SK-N-SH (cell line): ENCODE results near the gene LIPA. TPM values are rescaled to one million over a fixed set of nuclear protein-coding genes. Genes with fewer than 3 reads are reported as not detected.

Experiments
- CTCF ChIA-PET: fragments of 300-600, 350-600 bp; formaldehyde crosslinking; extraction: SDS; loops from one replicate; lab custom pipeline; 2021; lab: Yijun Ruan, JAX
- POLR2A ChIA-PET: fragments of 350-600 bp; sonication (Branson Sonifier 250); formaldehyde crosslinking; extraction: SDS; loops from one replicate; lab custom pipeline; 2020; ENCODE audit warnings: antibody characterized with exemption, inconsistent platforms; lab: Yijun Ruan, JAX
- DNase-seq: peaks from one replicate; pipeline ENCODE4 v3.0.0; 2012
- H2AFZ ChIP-seq: fragments of 200-600 bp; sonication (generic); 2 replicates; pipeline ENCODE4 v1.8.1; 2016; ENCODE audit warnings: antibody characterized with exemption, mild to moderate bottlenecking, low read depth
- H3F3A ChIP-seq: fragments of 200-600 bp; sonication (generic); replicated peaks from 2 replicates; pipeline ENCODE3; 2016; ENCODE audit warnings: antibody characterized with exemption, mild to moderate bottlenecking; ENCODE audit not compliant: insufficient read depth
- H3K27ac ChIP-seq, 2 experiments: fragments of 200-500 bp in 1 of 2; fragments of 200-600 bp in 1 of 2; sonication (Bioruptor generic) in 1 of 2; sonication (generic), shearing (Covaris generic) in 1 of 2; 2 replicates each; pipeline versions ENCODE4 v1.5.1 to v1.6.1; 2014 to 2016; ENCODE audit warnings: low read depth in 2 of 2, inconsistent platforms in 1 of 2, low read length in 1 of 2, mild to moderate bottlenecking in 1 of 2, mixed read lengths in 1 of 2
- H3K27me3 ChIP-seq: fragments of 200-600 bp; sonication (generic), shearing (Covaris generic); 2 replicates; pipeline ENCODE4 v1.6.1; 2016; ENCODE audit warnings: mixed run types; ENCODE audit not compliant: insufficient read depth
- H3K36me3 ChIP-seq, 2 experiments: fragments of 200-500 bp in 1 of 2; fragments of 200-600 bp in 1 of 2; sonication (Bioruptor generic) in 1 of 2; sonication (generic) in 1 of 2; replicated peaks in 1 of 2; 2 replicates each; pipeline versions ENCODE3 to v1.5.1; 2014 to 2016; ENCODE audit warnings: low read length in 1 of 2, mild to moderate bottlenecking in 1 of 2; ENCODE audit not compliant: insufficient read depth in 2 of 2, control insufficient read depth in 1 of 2
- H3K4me1 ChIP-seq, 2 experiments: fragments of 200-500 bp in 1 of 2; fragments of 200-600 bp in 1 of 2; sonication (Bioruptor generic) in 1 of 2; sonication (generic), shearing (Covaris generic) in 1 of 2; 2 replicates each; pipeline versions ENCODE4 v1.5.1 to v1.6.1; 2014 to 2016; ENCODE audit warnings: low read depth in 1 of 2, low read length in 1 of 2, mixed run types in 1 of 2; ENCODE audit not compliant: insufficient read depth in 2 of 2, control insufficient read depth in 1 of 2
- H3K4me2 ChIP-seq: fragments of 200-600 bp; sonication (generic), shearing (Covaris generic); 2 replicates; pipeline ENCODE4 v1.6.1; 2017; ENCODE audit warnings: mixed run types
- H3K4me3 ChIP-seq, 2 experiments: fragments of 200-500 bp in 1 of 2; fragments of 200-600 bp in 1 of 2; sonication (Bioruptor generic) in 1 of 2; sonication (generic), shearing (Covaris generic) in 1 of 2; 2 replicates each; pipeline versions ENCODE4 v1.5.1 to v1.8.1; 2014 to 2016; ENCODE audit warnings: low read depth in 2 of 2, inconsistent platforms in 1 of 2, low read length in 1 of 2, mild to moderate bottlenecking in 1 of 2, mixed read lengths in 1 of 2, moderate library complexity in 1 of 2
- H3K79me2 ChIP-seq: fragments of 200-600 bp; sonication (generic); 2 replicates; pipeline ENCODE4 v1.8.1; 2017; ENCODE audit warnings: mild to moderate bottlenecking; ENCODE audit not compliant: insufficient read depth
- H3K9ac ChIP-seq: fragments of 200-600 bp; sonication (generic); 2 replicates; pipeline ENCODE4 v1.6.1; 2017; ENCODE audit warnings: mixed run types
- H3K9me2 ChIP-seq: fragments of 200-600 bp; sonication (generic); 2 replicates; pipeline ENCODE4 v1.6.1; 2017; ENCODE audit warnings: mixed run types
- H3K9me3 ChIP-seq: fragments of 200-600 bp; sonication (generic); 2 replicates; pipeline ENCODE4 v1.6.1; 2017; ENCODE audit warnings: mixed run types, mild to moderate bottlenecking, moderate library complexity
- H4K20me1 ChIP-seq: fragments of 200-600 bp; sonication (generic); 2 replicates; pipeline ENCODE4 v1.6.1; 2017; ENCODE audit warnings: mild to moderate bottlenecking, mixed run types; ENCODE audit not compliant: insufficient read depth
- CTCF ChIP-seq: fragments of 200-600 bp; sonication (generic); IDR thresholded peaks from 2 replicates; pipeline ENCODE4 v1.6.1; 2017; ENCODE audit warnings: antibody characterized with exemption, mild to moderate bottlenecking, moderate library complexity
- ELF1 ChIP-seq: IDR thresholded peaks from 2 replicates; pipeline ENCODE4 v1.4.0; 2012
- EP300 ChIP-seq, 2 experiments: IDR thresholded peaks; 2 replicates each; pipeline versions ENCODE4 v1.4.0 to v1.6.1; 2012; ENCODE audit warnings: borderline replicate concordance in 1 of 2, low read depth in 1 of 2, low read length in 1 of 2
- EZH2phosphoT487 ChIP-seq: fragments of 200-600 bp; sonication (generic); IDR thresholded peaks from 2 replicates; pipeline ENCODE4 v1.6.1; 2017; ENCODE audit warnings: low read depth, mixed run types, mild to moderate bottlenecking, antibody characterized with exemption, moderate library complexity, borderline replicate concordance
- FOSL2 ChIP-seq: IDR thresholded peaks from 2 replicates; pipeline ENCODE4 v1.4.0; 2012; ENCODE audit warnings: low read depth, mild to moderate bottlenecking, moderate library complexity, borderline replicate concordance
- FOXJ3 ChIP-seq: sonication (generic); formaldehyde crosslinking; IDR thresholded peaks from 2 replicates; pipeline ENCODE4 v1.5.1; 2020; ENCODE audit warnings: mild to moderate bottlenecking, missing genetic modification reagents
- FOXM1 ChIP-seq: IDR thresholded peaks from 2 replicates; pipeline ENCODE4 v1.4.0; 2012; ENCODE audit warnings: low read depth, mild to moderate bottlenecking
- GABPA ChIP-seq: IDR thresholded peaks from 2 replicates; pipeline ENCODE4 v1.4.0; 2012; ENCODE audit warnings: low read depth, mild to moderate bottlenecking
- JUND ChIP-seq: IDR thresholded peaks from 2 replicates; pipeline ENCODE4 v1.4.0; 2012
- MAX ChIP-seq: IDR thresholded peaks from 2 replicates; pipeline ENCODE4 v1.4.0; 2012; ENCODE audit warnings: low read depth
- MEF2A ChIP-seq: IDR thresholded peaks from 2 replicates; pipeline ENCODE4 v1.4.0; 2012; ENCODE audit warnings: low read depth, borderline replicate concordance
- NFIC ChIP-seq: IDR thresholded peaks from 2 replicates; pipeline ENCODE4 v1.4.0; 2012; ENCODE audit warnings: borderline replicate concordance
- NRF1 ChIP-seq: IDR thresholded peaks from 2 replicates; pipeline ENCODE4 v1.6.1; 2012; ENCODE audit warnings: low read depth, mild to moderate bottlenecking, low read length
- POLR2AphosphoS5 ChIP-seq: IDR thresholded peaks from 2 replicates; pipeline ENCODE4 v1.6.1; 2012; ENCODE audit warnings: low read depth, low read length
- RFX5 ChIP-seq: IDR thresholded peaks from 2 replicates; pipeline ENCODE4 v1.6.1; 2012; ENCODE audit warnings: mild to moderate bottlenecking, improper control_type of control experiment, low read length
- SIN3A ChIP-seq: IDR thresholded peaks from 2 replicates; pipeline ENCODE4 v1.6.1; 2012; ENCODE audit warnings: low read depth, mild to moderate bottlenecking, low read length, moderate library complexity, borderline replicate concordance
- SMC3 ChIP-seq: IDR thresholded peaks from 2 replicates; pipeline ENCODE4 v1.6.1; 2012; ENCODE audit warnings: low read depth, low read length, improper control_type of control experiment
- TCF12 ChIP-seq: IDR thresholded peaks from 2 replicates; pipeline ENCODE4 v1.4.0; 2012
- TEAD4 ChIP-seq: IDR thresholded peaks from 2 replicates; pipeline ENCODE4 v1.4.0; 2012; ENCODE audit warnings: mild to moderate bottlenecking, borderline replicate concordance; ENCODE audit not compliant: insufficient read depth
- USF2 ChIP-seq: fragments of 150-350 bp; IDR thresholded peaks from 2 replicates; pipeline ENCODE4 v1.6.1; 2017; ENCODE audit warnings: antibody characterized with exemption, low read length, low read depth, borderline replicate concordance
- WGBS: methylation state at CpG from one replicate; pipeline ENCODE4 v1.1.6; 2017; ENCODE audit warnings: low lambda C conversion rate; 5-methylcytosine and 5-hydroxymethylcytosine counted together
- polyA plus RNA-seq, 3 experiments: library from polyadenylated mRNA; depleted of rRNA; stranded (reverse); fragments of >200 nt; gene quantifications; 2 replicates each; pipeline ENCODE4 v1.2.3, GENCODE V29; 2012
- TF ChIP-seq, protein P1 (sequence below): IDR thresholded peaks from 2 replicates; pipeline ENCODE4 v1.4.0; 2012; ENCODE audit warnings: low read depth, borderline replicate concordance
- TF ChIP-seq, protein P2 (sequence below): IDR thresholded peaks from 2 replicates; pipeline ENCODE4 v1.6.1; 2012; ENCODE audit warnings: mild to moderate bottlenecking, low read depth, low read length, moderate library complexity
- TF ChIP-seq, protein P3 (sequence below): IDR thresholded peaks from 2 replicates; pipeline ENCODE4; 2012
- TF ChIP-seq, protein P4 (sequence below): fragments of 150-350 bp; IDR thresholded peaks from 2 replicates; pipeline ENCODE4 v1.6.1; 2016; ENCODE audit warnings: mild to moderate bottlenecking, low read depth, low read length

The LIPA gene
- polyA plus RNA-seq, 1 of the 3 experiments (the other 2 are of a cell fraction) = 43.2 TPM

- no peak for DNase-seq
- POLR2A ChIA-PET = no interaction called here
- CTCF ChIA-PET = interaction anchor here (1.0 to 1.3 kb wide), 2 partner anchors 11 to 71 kb away, joined by 3 read pairs; no protein-coding TSS in a partner anchor
- H3K4me1 ChIP-seq = peaks cover 58 to 61% of the 10 kb centered on the region in 2 experiments
- H3K9me2 ChIP-seq = no peaks in the 10 kb centered on the region
- no peaks in the 10 kb centered on the region for H4K20me1 ChIP-seq
- H3K9me3 ChIP-seq = no peaks in the 10 kb centered on the region
- no peaks in the 10 kb centered on the region for H3K36me3 ChIP-seq
- no peak overlapping the region for H3K9ac ChIP-seq
- H3K4me2 ChIP-seq = no peak overlapping the region
- H2AFZ ChIP-seq = no peak overlapping the region
- H3K4me3 ChIP-seq = no peak overlapping the region
- peak overlapping the region; percentile 95 to 97 for H3K27ac ChIP-seq
- H3K27me3 ChIP-seq = no peaks in the 10 kb centered on the region
- TF ChIP-seq FOSL2 (no peak; the same call in 1 of the 2 replicates), JUND (peak; percentile 48; the same call in 1 of the 2 replicates), TCF12 (peak; percentile 58), ELF1 (no peak), MEF2A (no peak), FOXJ3 (CRISPR knock-in tag) (no peak), NRF1 (no peak), SIN3A (no peak), MAX (no peak), FOXM1 (no peak), NFIC (no peak), RFX5 (no peak), POLR2AphosphoS5 (no peak; the same call in 1 of the 2 replicates), TEAD4 (no peak), USF2 (no peak), EP300 (IDR thresholded peaks at IDR 0.05; ENCODE audit: borderline replicate concordance in 1 of 2, low read depth in 1 of 2, low read length in 1 of 2) (peak in 1 of 2 experiments; percentile 35; a peak in 1 of 4 replicates), SMC3 (no peak), EZH2phosphoT487 (no peak), GABPA (no peak), CTCF (no peak)
- TF ChIP-seq, protein P1, sequence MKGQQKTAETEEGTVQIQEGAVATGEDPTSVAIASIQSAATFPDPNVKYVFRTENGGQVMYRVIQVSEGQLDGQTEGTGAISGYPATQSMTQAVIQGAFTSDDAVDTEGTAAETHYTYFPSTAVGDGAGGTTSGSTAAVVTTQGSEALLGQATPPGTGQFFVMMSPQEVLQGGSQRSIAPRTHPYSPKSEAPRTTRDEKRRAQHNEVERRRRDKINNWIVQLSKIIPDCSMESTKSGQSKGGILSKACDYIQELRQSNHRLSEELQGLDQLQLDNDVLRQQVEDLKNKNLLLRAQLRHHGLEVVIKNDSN = no peak
- TF ChIP-seq, protein P2, sequence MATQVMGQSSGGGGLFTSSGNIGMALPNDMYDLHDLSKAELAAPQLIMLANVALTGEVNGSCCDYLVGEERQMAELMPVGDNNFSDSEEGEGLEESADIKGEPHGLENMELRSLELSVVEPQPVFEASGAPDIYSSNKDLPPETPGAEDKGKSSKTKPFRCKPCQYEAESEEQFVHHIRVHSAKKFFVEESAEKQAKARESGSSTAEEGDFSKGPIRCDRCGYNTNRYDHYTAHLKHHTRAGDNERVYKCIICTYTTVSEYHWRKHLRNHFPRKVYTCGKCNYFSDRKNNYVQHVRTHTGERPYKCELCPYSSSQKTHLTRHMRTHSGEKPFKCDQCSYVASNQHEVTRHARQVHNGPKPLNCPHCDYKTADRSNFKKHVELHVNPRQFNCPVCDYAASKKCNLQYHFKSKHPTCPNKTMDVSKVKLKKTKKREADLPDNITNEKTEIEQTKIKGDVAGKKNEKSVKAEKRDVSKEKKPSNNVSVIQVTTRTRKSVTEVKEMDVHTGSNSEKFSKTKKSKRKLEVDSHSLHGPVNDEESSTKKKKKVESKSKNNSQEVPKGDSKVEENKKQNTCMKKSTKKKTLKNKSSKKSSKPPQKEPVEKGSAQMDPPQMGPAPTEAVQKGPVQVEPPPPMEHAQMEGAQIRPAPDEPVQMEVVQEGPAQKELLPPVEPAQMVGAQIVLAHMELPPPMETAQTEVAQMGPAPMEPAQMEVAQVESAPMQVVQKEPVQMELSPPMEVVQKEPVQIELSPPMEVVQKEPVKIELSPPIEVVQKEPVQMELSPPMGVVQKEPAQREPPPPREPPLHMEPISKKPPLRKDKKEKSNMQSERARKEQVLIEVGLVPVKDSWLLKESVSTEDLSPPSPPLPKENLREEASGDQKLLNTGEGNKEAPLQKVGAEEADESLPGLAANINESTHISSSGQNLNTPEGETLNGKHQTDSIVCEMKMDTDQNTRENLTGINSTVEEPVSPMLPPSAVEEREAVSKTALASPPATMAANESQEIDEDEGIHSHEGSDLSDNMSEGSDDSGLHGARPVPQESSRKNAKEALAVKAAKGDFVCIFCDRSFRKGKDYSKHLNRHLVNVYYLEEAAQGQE = no peak
- TF ChIP-seq, protein P3, sequence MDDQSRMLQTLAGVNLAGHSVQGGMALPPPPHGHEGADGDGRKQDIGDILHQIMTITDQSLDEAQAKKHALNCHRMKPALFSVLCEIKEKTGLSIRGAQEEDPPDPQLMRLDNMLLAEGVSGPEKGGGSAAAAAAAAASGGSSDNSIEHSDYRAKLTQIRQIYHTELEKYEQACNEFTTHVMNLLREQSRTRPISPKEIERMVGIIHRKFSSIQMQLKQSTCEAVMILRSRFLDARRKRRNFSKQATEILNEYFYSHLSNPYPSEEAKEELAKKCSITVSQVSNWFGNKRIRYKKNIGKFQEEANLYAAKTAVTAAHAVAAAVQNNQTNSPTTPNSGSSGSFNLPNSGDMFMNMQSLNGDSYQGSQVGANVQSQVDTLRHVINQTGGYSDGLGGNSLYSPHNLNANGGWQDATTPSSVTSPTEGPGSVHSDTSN = peak; percentile 62
- TF ChIP-seq, protein P4, sequence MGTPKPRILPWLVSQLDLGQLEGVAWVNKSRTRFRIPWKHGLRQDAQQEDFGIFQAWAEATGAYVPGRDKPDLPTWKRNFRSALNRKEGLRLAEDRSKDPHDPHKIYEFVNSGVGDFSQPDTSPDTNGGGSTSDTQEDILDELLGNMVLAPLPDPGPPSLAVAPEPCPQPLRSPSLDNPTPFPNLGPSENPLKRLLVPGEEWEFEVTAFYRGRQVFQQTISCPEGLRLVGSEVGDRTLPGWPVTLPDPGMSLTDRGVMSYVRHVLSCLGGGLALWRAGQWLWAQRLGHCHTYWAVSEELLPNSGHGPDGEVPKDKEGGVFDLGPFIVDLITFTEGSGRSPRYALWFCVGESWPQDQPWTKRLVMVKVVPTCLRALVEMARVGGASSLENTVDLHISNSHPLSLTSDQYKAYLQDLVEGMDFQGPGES = no peak
- H3K79me2 ChIP-seq = no peaks in the 10 kb centered on the region
- 68% methylated on average over 4 of the region's 4 CpGs for WGBS
- H3F3A ChIP-seq = peaks cover 53% of the 10 kb centered on the region
Measured at GRCh38 chr10:89281606-89282395, 30.2 kb upstream of the LIPA start.
